Measurements from ENCODE around the gene CPEB4. TPM values are rescaled to one million over a fixed set of nuclear protein-coding genes. Genes with fewer than 3 reads are reported as not detected.
A peak's percentile ranks its signal among the peaks of the same experiment; 100 is the strongest.

CPEB4 gene
- total and polyA plus RNA-seq, 2 of the 4 experiments (the other 2 are of a cell fraction), result 7.8 to 22.6 TPM

- peak; percentile 1; the same call in 1 of the 2 replicates for TF ChIP-seq RAD21 (IDR thresholded peaks at IDR 0.05; ENCODE audit: low read length)
Observed at GRCh38 chr5:173887610-173888472, at the start of gene CPEB4 (continued).

DNA sequence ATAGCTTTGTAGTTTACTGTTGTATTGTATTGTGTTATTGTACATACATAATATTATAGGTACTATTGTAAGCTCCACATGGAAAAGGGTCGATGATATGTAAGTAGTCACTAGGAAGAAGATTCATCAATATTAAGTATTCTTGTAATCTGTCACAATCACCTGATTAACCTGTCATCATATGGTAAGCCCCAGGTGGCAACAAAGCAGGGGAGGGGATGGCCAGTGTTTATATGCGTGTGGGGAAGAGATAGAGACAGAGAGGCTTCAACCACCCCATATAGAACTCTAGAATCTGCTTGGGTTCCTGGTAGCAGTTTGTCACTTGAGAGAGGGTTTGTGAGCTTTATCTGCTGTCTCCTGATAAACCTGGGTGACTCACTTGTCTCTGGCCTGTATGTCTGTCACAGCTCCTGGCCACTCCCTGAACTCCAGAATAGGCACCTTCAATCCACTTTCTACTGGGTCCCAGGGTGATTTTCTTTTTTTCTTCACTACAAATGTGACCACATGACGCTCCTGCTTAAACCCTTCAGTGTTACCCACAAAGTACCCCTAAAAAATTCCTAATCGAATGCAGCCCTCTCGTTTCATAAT is 48.9 kb upstream of the CPEB4 start:
- H2BK120ac ChIP-seq (ENCODE audit: low read depth, low read length), result no peak overlapping the region
- H3K36me3 ChIP-seq (ENCODE audit: control insufficient read depth, insufficient read depth, low read length), result no peaks in the 10 kb centered on the region
- H3K9me1 ChIP-seq (ENCODE audit: insufficient read depth, low read length), result no peaks in the 10 kb centered on the region
- no peak overlapping the region for H2BK15ac ChIP-seq (ENCODE audit: low read depth, low read length)
- no peak overlapping the region for H3K56ac ChIP-seq (ENCODE audit: extremely low read depth, insufficient read depth, low read length)
- H3K9me3 ChIP-seq (ENCODE audit: control insufficient read depth, insufficient read depth, low read length), result no peaks in the 10 kb centered on the region
- ATAC-seq (ENCODE audit: low read depth), result no peak
- H4K91ac ChIP-seq (ENCODE audit: insufficient read depth, low read depth, low read length), result no peak overlapping the region
- no peak overlapping the region for H3K4ac ChIP-seq (ENCODE audit: low read depth, low read length)
- no peaks in the 10 kb centered on the region for H3K4me1 ChIP-seq (ENCODE audit: control insufficient read depth, insufficient read depth, low read length)
- no peak overlapping the region for H2BK20ac ChIP-seq (ENCODE audit: low read depth, low read length)
- no peak overlapping the region for H4K5ac ChIP-seq (ENCODE audit: low read depth, low read length)
- H3K4me3 ChIP-seq (ENCODE audit: insufficient read depth, low read depth, low read length), result no peak overlapping the region
- no peak overlapping the region for H3K4me2 ChIP-seq (ENCODE audit: low read depth, low read length)
- dilution Hi-C loops (cut with HindIII; ENCODE audit: low sequenced_read_pairs, unreplicated experiment) (no loop called here), in situ Hi-C loops (cut with MboI; ENCODE audit: low sequenced_read_pairs) (no loop called here), intact Hi-C loops (cut with micrococcal nuclease) (no loop called here)
- H2AK5ac ChIP-seq (ENCODE audit: low read depth, low read length), result no peak overlapping the region
- no CpG with 5 or more reads among the region's 5 CpGs for WGBS, 2 experiments (ENCODE audit: extremely low coverage in 2 of 2, insufficient read length in 1 of 2)
- TF ChIP-seq CTCF (conservative IDR thresholded peaks at IDR 0.05; ENCODE audit: low read depth, low read length) (no peak), NFE2L2 (IDR thresholded peaks at IDR 0.05; ENCODE audit: low read depth, low read length) (no peak), POLR2A (IDR thresholded peaks at IDR 0.05; ENCODE audit: low read depth, low read length) (no peak), CEBPB (IDR thresholded peaks at IDR 0.05; ENCODE audit: low read depth, low read length) (no peak), CHD1 (IDR thresholded peaks at IDR 0.05; ENCODE audit: low read depth, low read length) (no peak), FOS (IDR thresholded peaks at IDR 0.05; ENCODE audit: low read depth, low read length) (no peak), RCOR1 (IDR thresholded peaks at IDR 0.05; ENCODE audit: insufficient replicate concordance, low read length) (no peak)
- no peak overlapping the region for H2BK5ac ChIP-seq (ENCODE audit: low read depth, low read length, poor library complexity, severe bottlenecking)
- no peaks in the 10 kb centered on the region for H3K79me1 ChIP-seq (ENCODE audit: low read depth in 1 of 2, low read length in 2 of 2)
- no peak overlapping the region for H3K23ac ChIP-seq (ENCODE audit: low read depth, low read length)
- no TSS peak for BruUV-seq (replicated peaks)
- H2AK9ac ChIP-seq (replicated peaks; ENCODE audit: low read depth, low read length, poor library complexity), result no peak overlapping the region
- ChIA-PET CTCF (interaction anchor here (0.7 kb wide), 1 partner anchor 50 kb away, joined by 3 read pairs; no protein-coding TSS in a partner anchor), POLR2A (ENCODE audit: unreplicated experiment) (no interaction called here)
- H2AFZ ChIP-seq (replicated peaks; ENCODE audit: low read length, poor library complexity), result no peak overlapping the region
- no peak overlapping the region for H3K14ac ChIP-seq (replicated peaks; ENCODE audit: low read depth, low read length)
- no peak overlapping the region for H4K8ac ChIP-seq (ENCODE audit: low read depth in 2 of 2, low read length in 2 of 2)
- no peak overlapping the region for H3K27ac ChIP-seq (ENCODE audit: insufficient read depth, low read length)
- no peak for DNase-seq
- no peaks in the 10 kb centered on the region for H4K20me1 ChIP-seq (ENCODE audit: insufficient read depth, low read length)
- no peak overlapping the region for H3K18ac ChIP-seq (ENCODE audit: low read depth, low read length)
- H3K27me3 ChIP-seq (ENCODE audit: control insufficient read depth, insufficient read depth, low read length), result peaks cover 1% of the 10 kb centered on the region
- H3K9ac ChIP-seq (ENCODE audit: low read depth, low read length), result no peak overlapping the region

Data from IMR-90 (cell line).